Measurements from ENCODE around the gene SERAC1. TPM values are rescaled to one million over a fixed set of nuclear protein-coding genes. Genes with fewer than 3 reads are reported as not detected.

SERAC1 gene
- 2.6 and 4.0 TPM in 2 replicates for total RNA-seq (2014; rRNA removed; shearing (Covaris generic))

GRCh38 chr6:158168040-158168289 is at the start of gene SERAC1:
TSS of gene SERAC1 (minus strand) at chr6:158168262. CDS start at chr6:158158363, 9,899 bp downstream.

Other genes starting within 250 kb of the SERAC1 start
- gene SYNJ2, start 186.4 kb downstream of the SERAC1 start, total RNA-seq (2014; rRNA removed; shearing (Covaris generic)) = 18.9 and 19.2 TPM in 2 replicates
- 4.5 and 5.5 TPM in 2 replicates for gene GTF2H5, start 88 bp upstream of the SERAC1 start, total RNA-seq (2014; rRNA removed; shearing (Covaris generic))
- 17.1 and 28.2 TPM in 2 replicates for gene TULP4, start 144.2 kb upstream of the SERAC1 start, total RNA-seq (2014; rRNA removed; shearing (Covaris generic))